Inflammatory macrophage (primary cell): ENCODE data around the gene ISLR2.
A peak's percentile ranks its signal among the peaks of the same experiment; 100 is the strongest.

Source experiments
- DNase-seq, 2 donors: peaks; one replicate each; pipeline ENCODE4 v3.0.0-alpha.2; 2020 to 2022

The ISLR2 gene

GRCh38 chr15:74178326-74179100 is 48.1 kb downstream of the ISLR2 start:
- no peak for DNase-seq

DNA sequence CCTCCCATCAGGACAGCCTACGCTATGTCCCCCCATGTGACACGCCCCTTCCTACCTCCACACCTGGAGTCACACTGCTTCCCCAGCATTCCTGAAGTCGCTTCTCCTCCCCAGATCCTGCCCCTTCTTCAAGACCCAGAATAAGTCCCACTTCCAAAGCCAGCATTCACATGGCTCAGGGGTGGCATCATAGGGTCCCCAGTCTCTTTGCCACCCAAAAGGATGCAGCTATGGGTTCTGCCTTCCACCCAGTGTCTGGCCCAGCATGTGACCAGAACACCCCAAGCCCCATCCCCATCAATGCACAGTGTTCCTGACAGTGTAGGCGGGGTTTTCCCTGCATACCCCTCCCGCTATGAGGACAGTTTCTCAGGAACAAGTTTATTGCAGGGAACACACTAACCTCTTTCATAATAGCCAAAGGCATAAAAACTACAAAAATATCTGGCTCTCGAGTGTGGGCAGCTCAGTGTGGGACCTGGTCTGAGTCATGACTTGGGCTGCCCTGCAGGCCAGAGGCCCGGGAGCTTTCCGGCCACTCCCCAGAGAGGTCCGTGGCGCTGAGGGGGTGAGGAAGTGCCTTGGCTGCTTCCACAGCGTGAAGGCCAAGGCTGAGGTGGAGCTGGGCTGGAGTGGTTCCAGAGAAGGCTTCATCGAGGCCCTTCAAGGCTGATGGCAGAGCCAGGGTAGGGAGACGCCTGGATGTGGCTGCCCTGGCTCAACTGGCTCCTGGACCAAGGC is 48.9 kb downstream of the ISLR2 start:
- peak; percentile 35 to 68 for DNase-seq

GRCh38 chr15:74179983-74180880 is 49.8 kb downstream of the ISLR2 start:
- no peak for DNase-seq

GRCh38 chr15:74180881-74181602 is 50.7 kb downstream of the ISLR2 start:
- no peak for DNase-seq

DNA sequence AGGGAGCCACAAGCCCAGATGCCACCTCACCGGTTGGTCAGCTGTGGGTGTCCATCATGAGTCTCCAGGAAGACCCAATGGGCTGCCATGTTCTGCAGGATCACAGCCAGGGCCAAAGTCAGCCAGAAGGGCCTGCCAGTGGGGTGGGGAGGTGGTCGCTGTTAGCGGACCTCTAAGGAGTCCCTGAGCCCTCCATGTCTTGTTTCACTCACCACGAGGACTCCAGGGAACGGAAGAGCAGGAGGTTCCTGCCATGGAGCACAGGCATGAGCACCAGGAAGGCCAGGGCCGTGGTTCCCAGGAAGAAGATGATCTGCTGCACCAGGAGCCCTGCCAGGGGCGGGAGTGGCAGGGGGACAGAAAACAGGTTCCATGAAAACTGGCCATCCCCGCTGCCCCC is 51.7 kb downstream of the ISLR2 start:
- DNase-seq = no peak

GRCh38 chr15:74184582-74185091 is 54.3 kb downstream of the ISLR2 start:
- no peak for DNase-seq

GRCh38 chr15:74185710-74186348 is 55.4 kb downstream of the ISLR2 start:
- DNase-seq = no peak
